Midbrain (tissue), 1 donor: ENCODE data around the gene CPNE5.
"Not testable (repeated sequence)": the region's sequence is repeated elsewhere in the genome, so short reads cannot be mapped to it uniquely, and the experiment has no call there.

ENCODE experiments used
- DNase-seq: peaks from one replicate; lab custom pipeline; 2025; lab: John Stamatoyannopoulos, UW

CPNE5 gene

GRCh38 chr6:36814249-36814648, 25.0 kb downstream of the CPNE5 start:
- DNase-seq = no peak

DNA sequence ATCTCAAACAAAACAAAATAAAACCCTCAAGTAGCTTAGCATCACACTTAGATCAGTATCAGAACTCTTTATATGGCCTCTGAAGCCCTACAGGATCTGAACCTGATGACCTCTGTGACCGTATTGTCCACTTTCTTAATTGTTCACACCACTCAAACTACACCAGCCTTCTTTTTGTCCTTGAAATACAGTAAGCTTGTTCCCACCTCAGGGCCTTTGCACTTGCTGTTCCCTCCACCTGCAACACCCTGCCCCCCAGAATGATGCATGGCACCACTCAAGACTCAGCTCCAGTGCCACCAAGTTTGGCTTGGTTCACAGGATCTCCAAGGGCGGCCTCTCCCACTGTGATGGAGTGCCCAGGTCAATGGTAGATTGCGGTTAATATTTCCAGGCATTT, 25.7 kb downstream of the CPNE5 start:
- DNase-seq = no peak

DNA sequence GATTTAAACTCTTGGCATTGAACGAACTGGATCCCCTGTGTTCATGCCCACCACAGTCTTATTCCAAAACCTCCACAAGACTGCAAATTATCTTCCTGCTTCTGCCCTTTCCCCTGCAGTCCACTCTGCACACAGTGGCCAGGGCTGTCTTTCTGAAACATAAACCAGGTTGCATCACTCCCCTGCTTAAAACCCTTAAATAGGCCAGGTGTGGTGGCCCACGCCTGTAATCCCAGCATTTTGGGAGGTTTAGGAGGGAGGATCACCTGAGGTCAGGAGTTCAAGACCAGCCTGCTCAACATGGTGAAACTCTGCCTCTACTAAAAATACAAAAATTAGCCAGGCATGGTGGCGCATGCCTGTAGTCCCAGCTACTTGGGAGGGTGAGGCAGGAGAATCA, 26.2 kb downstream of the CPNE5 start:
- not testable (repeated sequence) for DNase-seq

DNA sequence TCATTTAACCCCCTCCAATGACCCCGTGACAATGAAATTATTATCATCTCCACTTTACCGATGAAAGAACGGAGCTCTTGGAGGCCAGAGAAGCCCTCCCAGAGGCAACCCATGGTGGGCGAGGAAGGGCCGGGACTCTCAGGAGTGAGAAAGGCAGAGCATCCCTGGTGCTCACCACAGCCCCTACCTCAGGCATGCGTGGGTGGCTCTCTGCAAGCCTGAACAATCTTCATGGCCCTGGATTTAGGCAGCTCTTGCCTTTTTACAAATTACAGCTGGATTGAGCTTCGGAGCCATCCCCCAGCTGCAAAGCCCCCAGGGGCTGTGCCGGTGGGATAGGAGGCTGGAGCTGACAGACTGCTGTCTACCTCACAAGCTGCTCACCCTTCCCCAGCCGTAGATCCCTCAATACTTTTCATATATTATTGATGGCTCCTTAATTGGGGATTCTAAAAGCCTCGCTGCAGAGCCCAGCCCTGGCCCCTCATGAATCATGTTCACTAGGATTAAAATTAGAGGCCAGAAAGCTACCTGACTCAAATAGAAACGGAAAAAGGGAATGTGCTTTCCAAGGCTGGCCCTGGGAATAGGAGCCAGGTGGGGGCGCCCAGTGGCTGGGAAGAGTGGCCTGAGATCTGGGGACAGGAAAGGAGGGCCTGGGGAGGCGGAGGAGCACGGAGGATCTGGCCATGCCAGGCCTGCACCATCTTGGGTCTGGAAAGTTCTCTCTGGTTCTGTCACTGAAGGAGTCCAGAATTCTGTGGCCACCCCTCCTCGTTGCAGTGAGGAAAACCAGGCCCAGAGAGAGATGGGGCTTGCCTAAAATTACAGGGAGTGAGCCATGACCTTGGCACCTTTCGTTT, 29.1 kb downstream of the CPNE5 start:
- DNase-seq = no peak

DNA sequence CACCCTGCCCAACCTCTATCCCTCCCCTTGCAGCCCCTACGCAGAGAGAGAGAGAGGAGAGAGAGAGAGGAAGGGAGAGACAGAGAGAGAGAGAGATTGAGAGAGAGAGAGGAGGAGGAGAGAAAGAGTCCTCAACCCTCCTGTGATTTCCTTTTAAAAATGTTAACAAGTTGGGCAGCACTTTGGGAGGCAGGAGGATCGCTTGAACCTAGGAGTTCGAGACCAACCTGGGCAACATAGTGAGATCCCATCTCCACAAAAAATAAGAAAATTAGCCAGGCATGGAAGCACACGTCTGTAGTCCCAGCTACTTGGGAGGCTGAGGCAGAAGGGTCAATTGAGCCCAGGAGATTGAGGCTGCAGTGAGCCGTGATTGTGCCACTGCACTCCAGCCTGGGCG, 30.1 kb downstream of the CPNE5 start:
- no peak for DNase-seq

DNA sequence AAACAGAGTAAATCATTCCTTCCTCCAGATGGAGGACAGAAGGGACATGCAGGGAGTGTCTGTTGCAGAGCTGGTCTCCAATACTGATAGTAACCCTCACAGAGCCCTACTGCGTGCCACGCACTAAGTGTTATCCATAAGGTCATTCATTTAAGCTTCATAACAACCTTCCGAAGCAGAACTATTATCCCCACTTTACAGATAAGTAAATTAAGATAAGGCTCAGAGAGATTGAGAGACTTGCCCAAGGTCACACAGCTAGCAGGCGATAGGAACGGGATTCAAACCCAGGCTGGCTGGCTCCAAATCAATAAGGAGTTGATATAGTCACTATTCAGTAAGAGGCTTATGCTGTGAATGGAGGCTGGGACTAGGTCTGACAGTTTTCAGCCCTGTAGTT, 30.6 kb downstream of the CPNE5 start:
- DNase-seq = no peak

DNA sequence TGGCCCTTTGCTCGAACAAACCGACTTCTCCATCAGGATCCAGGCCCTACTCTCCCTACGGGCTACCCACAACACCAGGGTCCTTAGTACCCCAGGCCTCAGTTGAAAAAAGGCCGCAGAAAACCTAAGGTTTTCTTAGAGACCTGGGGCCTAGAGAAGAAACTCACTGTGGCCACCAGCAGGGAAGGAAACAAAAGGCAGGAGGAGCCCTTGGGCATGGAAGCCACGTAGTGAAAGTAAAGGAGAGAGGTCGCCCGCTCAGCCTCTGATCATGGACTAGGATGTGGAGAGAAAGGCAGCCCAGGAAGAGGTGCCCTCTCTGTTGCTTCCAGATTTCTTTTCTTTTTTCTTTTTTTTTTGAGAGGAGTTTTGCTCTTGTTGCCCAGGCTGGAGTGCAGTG, 31.5 kb downstream of the CPNE5 start:
- no peak for DNase-seq

DNA sequence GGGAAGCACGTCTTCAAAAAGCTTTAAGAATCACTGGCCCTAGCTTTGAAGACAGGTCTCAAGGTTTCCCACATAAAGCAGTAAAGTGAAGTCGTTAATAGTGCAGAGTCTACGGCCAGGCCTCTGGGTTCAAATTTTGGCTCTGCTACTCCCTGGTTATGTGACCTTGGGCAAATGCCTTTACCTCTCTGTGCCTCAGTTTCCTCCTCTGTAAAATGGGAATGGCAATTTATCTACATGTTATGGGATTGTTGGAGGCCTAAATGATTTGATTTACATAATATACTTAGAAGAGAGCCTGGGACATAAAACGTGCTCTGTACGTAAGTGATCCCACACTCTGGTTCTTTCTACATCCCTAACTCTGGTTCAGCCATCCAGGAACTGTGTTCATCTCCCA, 32.1 kb downstream of the CPNE5 start:
- DNase-seq = no peak

DNA sequence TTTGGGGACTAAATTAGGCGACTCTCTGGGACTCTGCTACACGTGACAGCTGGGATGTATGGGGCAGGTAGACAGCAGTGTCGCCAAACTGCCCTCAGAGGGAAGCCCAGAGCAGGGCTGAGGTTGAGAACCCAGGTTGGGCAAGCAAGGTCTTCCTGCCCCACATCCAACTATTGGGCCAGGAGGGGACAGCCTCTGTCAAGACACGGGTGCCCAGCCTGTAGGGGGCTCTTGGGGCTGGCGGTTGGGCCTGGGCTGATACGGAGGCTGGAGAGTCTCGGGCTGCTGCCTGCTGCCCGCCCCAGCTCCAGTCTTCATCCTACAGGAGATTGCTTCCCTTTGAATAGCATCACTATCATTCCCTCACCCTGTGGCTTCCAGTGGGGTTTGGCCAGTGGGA, 33.3 kb downstream of the CPNE5 start:
- DNase-seq = no peak

- DNase-seq = no peak
Measured at GRCh38 chr6:36805096-36805797, 34.0 kb downstream of the CPNE5 start.

DNA sequence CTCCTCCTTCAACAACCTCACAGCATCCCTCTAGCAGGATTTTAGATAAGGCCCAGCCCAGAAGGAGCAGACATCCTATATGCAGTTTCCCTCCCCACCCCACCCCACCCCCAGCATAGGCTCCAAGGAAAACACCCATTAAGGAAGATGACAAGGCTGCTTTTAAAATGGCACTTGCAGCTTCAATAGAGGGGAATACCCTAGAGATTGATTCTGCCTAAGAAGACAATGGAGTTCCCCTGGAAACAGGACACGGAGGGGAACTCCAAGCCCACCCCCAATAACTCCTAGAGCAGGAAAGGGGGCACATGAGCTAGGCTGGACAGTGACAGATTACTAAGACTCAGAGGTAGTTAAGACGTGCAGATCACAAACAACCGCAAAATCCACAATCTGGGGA, 34.7 kb downstream of the CPNE5 start:
- no peak for DNase-seq

GRCh38 chr6:36803908-36804307, 35.3 kb downstream of the CPNE5 start:
- no peak for DNase-seq

DNA sequence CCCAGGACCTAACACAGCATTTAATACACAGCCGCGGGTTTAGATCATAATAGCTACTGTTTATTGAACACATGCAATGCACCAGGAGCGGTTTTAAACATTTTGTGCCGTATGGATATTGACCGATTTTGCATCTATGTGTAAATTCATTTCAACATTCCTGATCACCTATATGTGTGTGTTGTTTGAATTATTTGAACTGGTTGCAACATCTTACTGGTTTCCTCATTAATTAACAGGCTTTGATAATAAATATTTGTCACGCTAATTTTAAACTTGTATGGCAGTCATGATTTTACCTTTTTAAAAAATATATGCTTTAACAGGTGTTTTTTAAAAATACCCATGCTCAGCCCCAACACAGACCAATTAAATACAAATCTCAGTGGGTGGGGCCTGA, 35.8 kb downstream of the CPNE5 start:
- DNase-seq = no peak

GRCh38 chr6:36800223-36801076, 38.8 kb downstream of the CPNE5 start:
- DNase-seq = no peak

DNA sequence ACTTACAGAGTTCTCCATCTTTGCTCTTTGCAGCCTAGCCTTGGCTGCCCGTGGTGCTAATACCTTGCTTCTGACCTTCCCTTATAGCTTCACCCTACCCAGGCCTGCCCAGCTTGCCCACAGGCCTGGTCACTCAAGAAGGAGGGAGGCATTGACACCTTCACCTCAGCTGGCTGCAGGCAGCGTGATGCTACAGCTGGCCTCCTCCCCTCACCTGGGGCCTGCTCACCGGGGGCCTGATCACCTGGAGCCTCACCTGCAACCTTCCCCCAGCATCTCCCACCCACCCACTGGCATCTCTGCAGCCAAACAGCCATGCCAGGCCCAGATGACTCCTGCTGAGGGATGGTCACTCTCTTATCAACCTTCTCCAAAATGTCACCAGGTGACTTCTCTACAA, 40.4 kb downstream of the CPNE5 start:
- DNase-seq = no peak

DNA sequence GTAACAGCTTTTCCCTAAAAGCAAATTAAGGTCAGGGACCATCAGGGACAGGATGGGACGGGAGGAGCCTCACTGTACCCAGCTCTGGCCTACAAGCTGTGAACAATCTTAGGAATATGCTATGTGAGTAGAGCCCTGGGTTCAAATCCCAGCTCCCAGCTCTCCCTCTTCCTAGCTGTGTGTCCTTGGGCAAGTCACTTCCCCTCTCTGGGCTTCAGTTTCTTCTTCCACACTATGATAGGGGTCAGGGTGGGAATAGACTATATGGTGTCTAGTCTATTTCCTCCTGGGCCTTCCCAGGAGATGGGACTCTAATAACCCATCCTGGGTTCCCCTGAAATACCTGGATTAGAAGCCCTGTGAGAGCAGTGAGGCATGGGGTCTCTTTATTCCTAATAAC, 41.6 kb downstream of the CPNE5 start:
- no peak for DNase-seq

DNA sequence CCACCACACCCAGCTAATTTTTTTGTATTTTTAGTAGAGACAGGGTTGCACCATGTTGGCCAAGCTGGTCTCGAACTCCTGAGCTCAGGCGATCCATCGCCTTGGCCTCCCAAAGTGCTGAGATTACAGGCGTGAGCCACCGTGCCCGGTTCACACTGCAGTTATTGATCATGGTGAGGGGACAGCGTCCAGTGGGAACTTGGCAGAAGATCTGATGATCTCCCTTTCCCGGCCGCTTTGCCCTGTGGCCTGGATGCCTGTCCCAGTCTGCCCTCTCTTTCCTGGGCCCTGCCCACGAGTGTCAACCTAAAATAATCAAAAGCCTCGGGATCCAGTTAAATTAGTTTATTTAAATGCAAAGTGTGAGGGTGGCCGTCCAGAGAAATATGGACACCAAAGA, 42.2 kb downstream of the CPNE5 start:
- no peak for DNase-seq

- no peak for DNase-seq
Measured at GRCh38 chr6:36794713-36795065, 44.6 kb downstream of the CPNE5 start.

- DNase-seq = peak; percentile 65
Measured at GRCh38 chr6:36793913-36794712, 45.1 kb downstream of the CPNE5 start.

DNA sequence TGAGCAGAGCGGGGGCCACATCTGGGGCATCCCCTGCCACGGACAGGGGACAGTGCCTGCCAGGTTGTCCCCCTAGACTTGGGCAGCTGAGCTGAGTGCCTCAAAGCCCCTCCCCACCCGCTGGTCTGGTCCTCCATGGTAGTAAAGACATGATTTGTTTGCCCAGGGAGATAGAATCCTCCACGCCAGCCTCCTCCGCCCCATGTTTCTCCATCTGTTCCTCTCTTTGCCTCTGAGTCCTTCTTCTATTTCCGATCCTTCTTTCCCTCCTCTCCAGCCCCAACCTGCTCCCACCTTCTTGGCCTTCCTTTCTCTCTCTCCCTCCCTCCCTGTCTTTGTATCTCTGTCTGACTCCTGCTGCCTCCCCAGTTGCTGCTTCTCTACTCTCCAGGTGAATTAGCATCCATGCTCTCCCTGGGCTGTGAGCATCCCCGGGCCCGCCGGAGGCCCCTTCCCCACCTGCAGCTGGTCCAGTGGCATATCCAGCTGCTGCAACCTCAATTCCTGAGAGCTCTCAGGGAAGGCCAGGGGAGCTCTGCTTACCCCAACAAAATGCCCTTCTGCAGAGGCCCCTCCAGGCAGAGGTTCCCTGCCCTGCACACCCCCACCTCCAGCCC, 45.8 kb downstream of the CPNE5 start:
- no peak for DNase-seq

- DNase-seq = no peak
Measured at GRCh38 chr6:36791521-36792135, 47.6 kb downstream of the CPNE5 start.
